ENCODE data around the gene ALK.

ALK gene

DNA sequence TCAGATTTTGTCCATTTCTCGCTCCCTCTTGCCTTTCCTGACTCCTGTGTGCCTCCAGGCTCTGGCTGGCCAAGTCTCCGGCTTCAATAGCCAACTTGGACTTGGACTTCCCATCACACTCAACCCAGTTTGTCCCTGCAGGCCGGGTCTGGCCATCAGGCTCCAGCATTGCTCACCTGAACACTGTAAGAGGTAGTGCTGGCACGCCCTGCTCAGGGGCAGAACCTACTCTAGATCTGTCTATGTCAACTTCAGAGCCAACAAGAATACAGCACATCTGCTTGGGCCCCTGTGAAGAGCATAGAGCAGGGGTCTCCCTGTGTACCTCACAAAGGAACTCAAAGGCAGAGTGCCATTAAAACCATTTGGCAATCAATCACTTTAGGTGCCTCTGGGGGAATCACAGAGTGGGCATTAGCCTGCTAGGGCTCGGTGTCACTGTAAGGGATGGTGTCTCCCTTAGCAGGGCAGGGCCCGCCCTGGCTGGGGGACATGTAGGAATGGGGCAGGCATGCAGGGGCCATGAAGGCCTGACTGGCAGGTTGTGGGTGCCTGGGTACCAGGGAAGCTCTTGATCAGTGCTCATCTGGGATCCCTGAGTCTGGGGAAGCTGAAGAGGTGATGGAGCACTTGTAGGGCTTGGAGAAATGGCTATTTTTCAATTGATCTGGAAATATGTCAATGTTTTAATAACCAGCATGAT lies 480.3 kb downstream of the ALK start:
- H3K27me3 ChIP-seq (ENCODE audit: insufficient read depth, low read depth, severe bottlenecking) = no peaks in the 10 kb centered on the region
- DNase-seq = no peak
- H3K36me3 ChIP-seq = no peaks in the 10 kb centered on the region
- no peak overlapping the region for H3K27ac ChIP-seq
- no peaks in the 10 kb centered on the region for H3K9me3 ChIP-seq (ENCODE audit: severe bottlenecking)
- H3K4me3 ChIP-seq (ENCODE audit: low read depth, low read length) = no peak overlapping the region
- TF ChIP-seq, protein P1, sequence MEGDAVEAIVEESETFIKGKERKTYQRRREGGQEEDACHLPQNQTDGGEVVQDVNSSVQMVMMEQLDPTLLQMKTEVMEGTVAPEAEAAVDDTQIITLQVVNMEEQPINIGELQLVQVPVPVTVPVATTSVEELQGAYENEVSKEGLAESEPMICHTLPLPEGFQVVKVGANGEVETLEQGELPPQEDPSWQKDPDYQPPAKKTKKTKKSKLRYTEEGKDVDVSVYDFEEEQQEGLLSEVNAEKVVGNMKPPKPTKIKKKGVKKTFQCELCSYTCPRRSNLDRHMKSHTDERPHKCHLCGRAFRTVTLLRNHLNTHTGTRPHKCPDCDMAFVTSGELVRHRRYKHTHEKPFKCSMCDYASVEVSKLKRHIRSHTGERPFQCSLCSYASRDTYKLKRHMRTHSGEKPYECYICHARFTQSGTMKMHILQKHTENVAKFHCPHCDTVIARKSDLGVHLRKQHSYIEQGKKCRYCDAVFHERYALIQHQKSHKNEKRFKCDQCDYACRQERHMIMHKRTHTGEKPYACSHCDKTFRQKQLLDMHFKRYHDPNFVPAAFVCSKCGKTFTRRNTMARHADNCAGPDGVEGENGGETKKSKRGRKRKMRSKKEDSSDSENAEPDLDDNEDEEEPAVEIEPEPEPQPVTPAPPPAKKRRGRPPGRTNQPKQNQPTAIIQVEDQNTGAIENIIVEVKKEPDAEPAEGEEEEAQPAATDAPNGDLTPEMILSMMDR (IDR thresholded peaks at IDR 0.05; ENCODE audit: low read depth, low read length) = no peak

DNA sequence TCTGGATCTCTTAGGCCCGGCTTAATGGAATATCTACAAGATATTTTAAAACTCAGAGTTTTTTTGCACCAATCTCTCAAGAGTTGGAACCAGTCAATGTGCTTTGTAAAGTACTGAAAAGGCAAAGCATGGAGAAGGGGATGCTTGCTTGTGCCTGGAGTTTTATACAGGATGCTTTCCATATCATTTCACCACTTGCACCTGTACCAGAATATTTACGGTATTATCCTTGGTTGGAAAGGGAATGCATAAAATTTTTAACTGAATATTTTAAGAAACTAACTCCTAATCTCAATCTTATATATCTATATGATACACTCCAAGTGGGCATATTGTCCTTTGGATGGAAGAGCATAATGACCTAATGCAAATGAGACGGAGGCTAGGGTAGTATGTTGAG lies 487.5 kb downstream of the ALK start:
- no peak overlapping the region for H3K4me3 ChIP-seq (ENCODE audit: low read depth, low read length)
- H3K9me3 ChIP-seq (ENCODE audit: severe bottlenecking) = no peaks in the 10 kb centered on the region
- no peaks in the 10 kb centered on the region for H3K36me3 ChIP-seq
- H3K27ac ChIP-seq = no peak overlapping the region
- no peaks in the 10 kb centered on the region for H3K27me3 ChIP-seq (ENCODE audit: insufficient read depth, low read depth, severe bottlenecking)
- no peak for DNase-seq
- TF ChIP-seq, protein P1 (IDR thresholded peaks at IDR 0.05; ENCODE audit: low read depth, low read length) = no peak

DNA sequence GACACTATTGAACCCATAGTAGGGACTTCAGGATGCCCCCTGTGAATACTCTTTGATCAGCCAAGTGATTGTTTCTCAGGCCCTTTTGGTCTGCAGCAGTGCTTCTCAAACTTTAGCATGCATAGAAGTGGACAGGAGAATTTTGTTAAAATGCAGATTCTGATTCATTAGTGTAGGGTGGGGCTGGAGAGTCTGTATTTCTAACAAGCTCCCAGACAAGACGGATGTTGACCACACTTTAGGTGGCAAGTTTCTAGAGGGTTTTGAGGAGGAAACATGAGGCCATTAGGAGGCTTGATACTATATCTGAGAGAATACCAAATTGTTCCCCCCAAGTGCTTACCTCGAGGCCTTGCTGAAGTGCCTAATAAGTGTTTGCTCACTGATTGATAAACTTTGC lies 488.3 kb downstream of the ALK start:
- Histone ChIP-seq H3K9me3 (ENCODE audit: severe bottlenecking) (no peaks in the 10 kb centered on the region), H3K4me3 (ENCODE audit: low read depth, low read length) (no peak overlapping the region), H3K27ac (no peak overlapping the region), H3K36me3 (no peaks in the 10 kb centered on the region), H3K27me3 (ENCODE audit: insufficient read depth, low read depth, severe bottlenecking) (no peaks in the 10 kb centered on the region)
- TF ChIP-seq, protein P1 (IDR thresholded peaks at IDR 0.05; ENCODE audit: low read depth, low read length) = no peak
- DNase-seq = no peak

DNA sequence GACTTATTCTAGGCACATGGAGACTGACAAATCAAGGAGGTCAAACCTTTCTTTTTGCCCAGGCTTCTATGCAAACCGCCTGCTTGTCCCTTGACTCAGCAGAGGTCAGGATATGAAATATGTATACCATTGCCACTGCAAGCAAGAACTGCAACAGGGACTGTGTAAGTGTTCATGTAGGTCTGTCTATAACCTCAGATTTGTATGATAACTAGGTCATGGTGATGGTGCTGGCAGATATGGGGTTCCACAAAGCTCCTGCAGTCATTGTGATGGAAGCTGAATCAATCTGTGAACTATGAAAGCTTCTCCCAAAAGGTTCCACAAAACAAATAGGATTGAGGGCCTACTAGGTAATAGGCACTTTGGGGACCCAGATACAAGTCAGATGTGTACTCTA lies 489.9 kb downstream of the ALK start:
- Histone ChIP-seq H3K4me3 (ENCODE audit: low read depth, low read length) (no peak overlapping the region), H3K27ac (no peak overlapping the region), H3K9me3 (ENCODE audit: severe bottlenecking) (no peaks in the 10 kb centered on the region), H3K27me3 (ENCODE audit: insufficient read depth, low read depth, severe bottlenecking) (no peaks in the 10 kb centered on the region), H3K36me3 (no peaks in the 10 kb centered on the region)
- no peak for DNase-seq
- TF ChIP-seq, protein P1 (IDR thresholded peaks at IDR 0.05; ENCODE audit: low read depth, low read length) = no peak

GRCh38 chr2:29430382-29431112 lies 490.8 kb downstream of the ALK start:
- TF ChIP-seq, protein P1 (IDR thresholded peaks at IDR 0.05; ENCODE audit: low read depth, low read length) = no peak
- no peaks in the 10 kb centered on the region for H3K36me3 ChIP-seq
- no peaks in the 10 kb centered on the region for H3K9me3 ChIP-seq (ENCODE audit: severe bottlenecking)
- no peak for DNase-seq
- H3K27ac ChIP-seq = no peak overlapping the region
- H3K4me3 ChIP-seq (ENCODE audit: low read depth, low read length) = no peak overlapping the region
- H3K27me3 ChIP-seq (ENCODE audit: insufficient read depth, low read depth, severe bottlenecking) = no peaks in the 10 kb centered on the region

Data from WERI-Rb-1 (cell line).